GM19023 (cell line): ENCODE data around the gene AIFM1.

Experiments used
- ATAC-seq: cut with Tn5 transposase; IDR thresholded peaks from one replicate; pipeline ENCODE4 v1.9.1; 2021; ENCODE audit warnings: mild to moderate bottlenecking, moderate library complexity; ENCODE audit not compliant: unreplicated experiment

AIFM1 gene

DNA sequence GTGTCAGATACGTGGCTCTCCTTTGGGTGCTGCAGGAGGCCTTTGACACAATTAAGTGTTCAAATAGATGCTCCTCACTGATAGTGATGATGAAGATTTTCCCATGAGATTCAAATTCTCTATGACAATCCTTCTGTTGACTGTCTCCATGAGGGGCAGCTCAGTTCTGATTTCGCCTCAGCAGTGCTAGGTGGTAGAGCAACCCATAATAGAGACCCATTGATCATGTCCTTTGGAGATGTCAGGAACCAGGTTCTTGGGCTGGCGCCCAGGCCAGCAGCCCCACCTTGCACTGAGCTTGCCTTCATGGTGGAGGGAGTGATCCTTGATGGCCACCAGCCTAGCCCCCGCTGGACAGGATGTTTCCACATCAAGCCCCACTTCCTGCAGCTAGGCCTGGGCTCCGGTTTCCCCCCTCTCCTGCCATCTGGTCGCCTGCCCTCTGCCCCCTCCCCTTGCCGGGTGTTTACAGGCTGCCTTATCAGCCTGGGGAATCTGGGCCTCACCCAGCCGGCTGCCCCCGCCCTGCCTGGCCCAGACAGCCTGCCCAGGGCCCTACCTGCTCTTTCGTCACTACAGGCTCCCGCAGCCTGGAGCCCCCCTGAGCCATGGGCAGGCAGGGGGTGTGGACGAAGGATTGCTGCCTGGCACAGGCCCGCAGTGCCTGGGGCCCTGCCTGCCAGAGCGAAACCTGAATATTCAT, 68.0 kb downstream of the AIFM1 start:
- no peak for ATAC-seq

- ATAC-seq, result no peak
Observed at GRCh38 chrX:130095249-130096030, 70.2 kb downstream of the AIFM1 start.

GRCh38 chrX:130094696-130095095, 70.9 kb downstream of the AIFM1 start:
- ATAC-seq, result no peak

GRCh38 chrX:130093271-130093670, 72.4 kb downstream of the AIFM1 start:
- ATAC-seq, result no peak

GRCh38 chrX:130091980-130092522, 73.6 kb downstream of the AIFM1 start:
- peak; percentile 98 for ATAC-seq

- no peak for ATAC-seq
Observed at GRCh38 chrX:130090364-130090763, 75.3 kb downstream of the AIFM1 start.

- ATAC-seq, result peak; percentile 35
Observed at GRCh38 chrX:130086447-130087206, 79.0 kb downstream of the AIFM1 start.

DNA sequence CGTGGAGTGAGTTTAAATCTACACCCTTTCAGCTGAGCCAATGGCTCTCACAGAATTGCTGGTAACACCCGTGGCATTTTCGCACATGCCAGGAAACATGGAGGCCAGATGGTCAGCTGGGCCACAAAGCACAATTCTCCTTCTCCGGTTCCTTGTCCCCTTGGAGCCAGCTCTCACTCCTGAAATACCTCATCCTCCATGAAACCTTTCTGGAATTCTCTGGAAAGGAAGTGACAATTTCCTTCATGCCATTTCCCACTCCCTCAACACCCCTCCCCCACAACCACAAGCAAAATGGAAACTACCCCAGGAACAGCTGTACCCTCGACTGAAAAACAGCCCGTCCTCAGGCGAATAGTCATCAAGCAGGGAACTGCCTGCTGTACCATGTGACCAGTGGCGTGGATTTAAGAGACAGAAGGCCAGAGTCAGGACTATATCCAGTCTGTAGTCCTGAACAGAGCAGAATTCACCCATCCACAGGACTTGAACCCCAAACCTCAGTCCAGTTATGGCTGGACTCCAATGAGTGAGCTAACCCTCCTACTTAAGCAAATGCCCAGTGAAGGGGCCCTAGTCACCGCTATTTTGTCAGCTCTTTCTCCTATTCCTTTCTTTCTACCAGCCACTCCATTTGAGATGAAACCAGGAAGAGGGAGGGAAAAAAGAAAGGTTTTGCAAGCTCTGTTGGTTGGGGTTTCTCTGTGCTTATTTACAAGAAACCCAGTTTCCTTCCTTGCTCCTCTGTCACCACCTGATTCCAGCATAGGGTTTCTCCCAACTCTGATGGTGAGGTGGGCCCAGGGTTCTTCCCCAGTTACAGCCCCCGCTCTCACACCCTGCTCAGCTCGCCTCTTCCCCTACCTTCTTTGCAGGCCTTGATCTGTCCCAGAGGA, 79.8 kb downstream of the AIFM1 start:
- ATAC-seq, result no peak

GRCh38 chrX:130084631-130085237, 80.9 kb downstream of the AIFM1 start:
- ATAC-seq, result peak; percentile 40

DNA sequence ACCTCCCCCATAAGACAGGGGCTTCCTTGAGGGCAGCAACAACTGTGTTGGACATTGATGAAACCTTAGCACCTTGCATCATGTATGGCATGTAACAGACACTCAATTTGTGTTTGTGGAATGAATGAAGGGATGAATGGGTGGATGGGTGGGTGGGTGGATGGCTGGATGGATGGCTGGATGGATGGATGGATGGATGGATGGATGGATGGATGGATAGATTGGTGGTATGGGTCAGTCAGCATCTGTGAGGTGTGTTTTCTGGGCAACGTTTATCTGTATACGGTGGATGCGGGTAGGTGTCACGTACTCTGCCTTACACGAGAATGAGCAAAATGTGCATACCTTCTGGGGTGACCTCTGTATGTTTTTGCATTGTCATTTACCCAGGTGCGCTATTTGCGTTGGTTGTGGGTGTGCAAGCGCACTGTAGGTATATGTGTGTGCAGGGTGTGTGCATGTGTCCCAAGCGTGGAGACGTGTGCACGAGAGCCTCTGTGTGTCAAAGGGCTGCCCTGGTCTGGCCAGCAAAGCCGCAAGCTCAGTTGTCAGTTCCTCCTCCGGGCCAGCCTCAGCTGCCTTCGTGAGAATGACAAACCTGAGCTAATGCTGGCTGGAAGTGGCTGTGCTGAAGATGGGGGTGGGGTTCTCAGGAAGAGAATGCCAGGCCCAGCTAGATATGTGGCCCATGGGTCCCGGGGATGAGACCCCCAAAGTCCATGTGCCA, 81.8 kb downstream of the AIFM1 start:
- peak; percentile 35 for ATAC-seq

GRCh38 chrX:130083107-130083490, 82.5 kb downstream of the AIFM1 start:
- ATAC-seq, result no peak

- ATAC-seq, result peak; percentile 58
Observed at GRCh38 chrX:130082244-130083106, 83.2 kb downstream of the AIFM1 start.

DNA sequence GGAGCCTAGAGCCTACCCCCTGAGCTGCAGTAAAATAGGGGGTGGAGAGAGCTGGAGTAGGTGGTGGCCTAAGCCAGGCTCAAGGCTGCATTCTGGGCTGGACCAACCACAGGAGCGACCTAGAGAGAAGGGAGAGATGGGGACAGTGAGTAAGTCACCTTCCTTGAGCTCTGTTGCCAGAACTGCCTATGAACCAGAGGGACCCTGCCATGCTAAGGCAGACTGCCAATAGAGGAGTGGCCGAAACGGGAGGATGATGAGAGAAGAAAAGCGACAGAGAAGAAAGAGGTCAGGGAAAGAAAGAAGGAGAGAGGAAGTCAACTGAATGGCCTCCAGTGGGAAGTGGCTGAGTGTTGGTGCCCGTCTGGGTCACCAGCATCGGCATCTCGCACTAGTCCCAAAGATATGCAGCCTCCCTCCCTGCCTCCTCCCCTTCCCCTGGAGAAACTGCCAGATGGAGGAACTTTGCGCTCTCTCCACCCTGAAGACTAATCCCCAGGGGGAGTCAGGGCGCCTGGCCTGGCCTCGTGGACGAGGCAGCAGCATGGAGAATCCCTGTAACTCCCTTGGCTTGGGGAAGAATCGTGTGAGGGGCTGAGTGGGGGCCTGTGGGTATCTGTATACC, 84.1 kb downstream of the AIFM1 start:
- ATAC-seq, result no peak

GRCh38 chrX:130080791-130081367, 84.8 kb downstream of the AIFM1 start:
- no peak for ATAC-seq

DNA sequence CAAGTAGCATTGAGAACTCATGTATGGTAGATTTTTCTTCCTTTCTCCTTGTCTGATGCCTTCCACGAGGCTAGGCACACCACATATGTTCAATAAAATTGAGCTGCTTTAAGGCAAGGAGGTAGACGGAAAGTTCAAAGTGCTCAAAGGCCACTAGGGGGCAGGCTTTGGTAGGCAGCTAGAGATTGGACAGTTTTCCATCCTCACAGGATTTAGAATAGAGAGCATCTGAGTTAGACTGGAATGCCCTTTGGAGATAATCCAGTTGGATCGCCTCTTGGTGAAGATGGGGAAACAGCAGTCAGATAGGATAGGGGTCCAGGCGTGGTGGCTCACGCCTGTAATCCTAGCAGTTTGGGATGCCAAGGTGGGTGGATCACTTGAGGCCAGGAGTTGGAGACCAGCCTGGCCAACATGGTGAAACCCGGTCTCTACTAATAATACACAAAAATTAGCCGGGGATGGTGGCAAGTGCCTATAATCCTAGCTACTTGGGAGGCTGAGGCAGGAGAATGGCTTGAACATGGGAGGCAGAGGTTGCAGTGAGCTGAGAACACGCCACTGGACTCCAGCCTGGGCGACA, 85.7 kb downstream of the AIFM1 start:
- ATAC-seq, result no peak
